Smooth muscle cell (in vitro differentiated cells): ENCODE results near the gene CLCC1. TPM values are rescaled to one million over a fixed set of nuclear protein-coding genes. Genes with fewer than 3 reads are reported as not detected.

Experiments
- DNase-seq: peaks from one replicate; lab custom pipeline; 2025; ENCODE audit not compliant: unreplicated experiment; lab: John Stamatoyannopoulos, UW
- H2AFZ ChIP-seq: fragments of 200-600 bp; sonication (generic); 2 replicates; pipeline ENCODE4 v1.6.0; 2016; ENCODE audit warnings: antibody characterized with exemption, low read depth, mild to moderate bottlenecking
- H3F3A ChIP-seq: fragments of 200-600 bp; sonication (generic); 2 replicates; pipeline ENCODE4 v1.6.0; 2017; ENCODE audit warnings: antibody characterized with exemption, low read depth
- H3K27ac ChIP-seq: fragments of 200-600 bp; sonication (generic); 2 replicates; pipeline ENCODE4 v1.5.1; 2016; ENCODE audit warnings: low read depth, mild to moderate bottlenecking
- H3K27me3 ChIP-seq: fragments of 200-600 bp; sonication (generic); 2 replicates; pipeline ENCODE4 v1.6.1; 2016; ENCODE audit warnings: low read depth, mild to moderate bottlenecking
- H3K36me3 ChIP-seq: fragments of 200-600 bp; sonication (generic); 2 replicates; pipeline ENCODE4 v1.5.1; 2016; ENCODE audit warnings: low read depth
- H3K4me1 ChIP-seq: fragments of 200-600 bp; sonication (generic); 2 replicates; pipeline ENCODE4 v1.5.1; 2016; ENCODE audit warnings: low read depth
- H3K4me2 ChIP-seq: fragments of 200-600 bp; sonication (generic); 2 replicates; pipeline ENCODE4 v1.6.0; 2016; ENCODE audit warnings: mild to moderate bottlenecking
- H3K4me3 ChIP-seq: fragments of 200-600 bp; sonication (generic); 2 replicates; pipeline ENCODE4 v1.5.1; 2016; ENCODE audit warnings: mild to moderate bottlenecking
- H3K79me2 ChIP-seq: fragments of 200-600 bp; sonication (generic); 2 replicates; pipeline ENCODE4 v1.6.0; 2016; ENCODE audit warnings: low read depth, mild to moderate bottlenecking
- H3K9ac ChIP-seq: fragments of 200-600 bp; sonication (generic); 2 replicates; pipeline ENCODE4 v1.6.0; 2016; ENCODE audit warnings: low read depth
- H3K9me3 ChIP-seq: fragments of 200-600 bp; sonication (generic); replicated peaks from 2 replicates; pipeline ENCODE4 v1.5.1; 2016; ENCODE audit warnings: low read depth
- H4K20me1 ChIP-seq: fragments of 200-600 bp; sonication (generic); 2 replicates; pipeline ENCODE4 v1.6.0; 2016; ENCODE audit warnings: low read depth
- CTCF ChIP-seq: fragments of 200-600 bp; sonication (generic); IDR thresholded peaks from 2 replicates; pipeline ENCODE4 v1.5.1; 2017; ENCODE audit warnings: borderline replicate concordance, mild to moderate bottlenecking, antibody characterized with exemption; ENCODE audit not compliant: insufficient read depth, poor library complexity, severe bottlenecking
- WGBS: methylation state at CpG from one replicate; pipeline ENCODE4 v1.1.7; 2016; ENCODE audit warnings: low lambda C conversion rate; 5-methylcytosine and 5-hydroxymethylcytosine counted together
- polyA plus RNA-seq: library from polyadenylated mRNA; unstranded; fragments of >200 nt; fragmentation: Nextera tagmentation; extraction: Ambion mirVana; gene quantifications from 2 replicates; pipeline ENCODE4 v1.2.1, GENCODE V29; 2016
- total RNA-seq: library from RNA; depleted of rRNA; stranded (reverse); fragments of >200 nt; gene quantifications from 2 replicates; pipeline ENCODE4 v1.2.3, GENCODE V29; 2014

The CLCC1 gene
- total and polyA plus RNA-seq, 2 experiments from 2014 or later: 16.3 to 23.0 TPM

- Histone ChIP-seq H3K79me2 (peaks cover 44% of the 10 kb centered on the region), H3K27me3 (no peaks in the 10 kb centered on the region), H3K27ac (no peak overlapping the region), H3K9me3 (no peaks in the 10 kb centered on the region), H2AFZ (no peak overlapping the region), H3K4me1 (peaks cover 9% of the 10 kb centered on the region), H4K20me1 (peaks cover 37% of the 10 kb centered on the region), H3K36me3 (no peaks in the 10 kb centered on the region), H3K9ac (no peak overlapping the region), H3K4me2 (peak overlapping the region; percentile 85), H3F3A (peaks cover 4% of the 10 kb centered on the region), H3K4me3 (peak overlapping the region; percentile 72)
- TF ChIP-seq CTCF: no peak
- 83% methylated on average over 15 of the region's 15 CpGs for WGBS
- DNase-seq: no peak
Observed at GRCh38 chr1:108961752-108962486, 1.4 kb downstream of the CLCC1 start.

- TF ChIP-seq CTCF: no peak
- H3K36me3 ChIP-seq: no peaks in the 10 kb centered on the region
- 96% methylated on average over 9 of the region's 9 CpGs for WGBS
- peaks cover 43% of the 10 kb centered on the region for H4K20me1 ChIP-seq
- H3K27ac ChIP-seq: no peak overlapping the region
- H3K9me3 ChIP-seq: no peaks in the 10 kb centered on the region
- peaks cover 44% of the 10 kb centered on the region for H3K79me2 ChIP-seq
- H3K4me2 ChIP-seq: no peak overlapping the region
- H3K27me3 ChIP-seq: no peaks in the 10 kb centered on the region
- peaks cover 4% of the 10 kb centered on the region for H3F3A ChIP-seq
- H3K4me3 ChIP-seq: no peak overlapping the region
- no peak for DNase-seq
- H3K4me1 ChIP-seq: peaks cover 9% of the 10 kb centered on the region
- H3K9ac ChIP-seq: no peak overlapping the region
- H2AFZ ChIP-seq: no peak overlapping the region
Observed at GRCh38 chr1:108961198-108961597, 2.1 kb downstream of the CLCC1 start.

DNA sequence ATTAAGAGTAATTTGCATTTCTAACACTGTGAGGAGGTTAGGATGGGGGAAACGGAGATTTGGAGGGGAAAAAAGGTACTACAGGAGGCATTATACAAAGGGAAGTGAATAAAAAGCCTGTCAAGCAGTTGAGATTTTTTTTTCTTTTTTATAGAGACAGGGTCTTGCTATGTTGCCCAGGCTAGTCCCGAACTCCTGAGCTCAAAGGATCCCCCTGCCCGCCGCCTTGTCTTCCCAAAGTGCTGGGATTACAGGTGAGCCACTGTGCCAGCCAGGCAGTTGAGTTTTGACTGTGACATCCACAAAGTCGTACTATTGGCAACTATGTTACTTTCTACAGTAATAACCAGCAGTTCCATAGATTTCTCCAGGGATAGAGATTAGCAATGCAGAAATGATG is 2.6 kb downstream of the CLCC1 start:
- Histone ChIP-seq H3K4me1 (peaks cover 9% of the 10 kb centered on the region), H3K4me3 (no peak overlapping the region), H2AFZ (no peak overlapping the region), H3K4me2 (no peak overlapping the region), H3F3A (peaks cover 4% of the 10 kb centered on the region), H3K27me3 (no peaks in the 10 kb centered on the region), H3K9ac (no peak overlapping the region), H3K9me3 (no peaks in the 10 kb centered on the region), H3K36me3 (no peaks in the 10 kb centered on the region), H3K79me2 (peaks cover 44% of the 10 kb centered on the region), H3K27ac (no peak overlapping the region), H4K20me1 (peaks cover 48% of the 10 kb centered on the region)
- 98% methylated on average over 5 of the region's 5 CpGs for WGBS
- DNase-seq: no peak
- no peak for TF ChIP-seq CTCF

DNA sequence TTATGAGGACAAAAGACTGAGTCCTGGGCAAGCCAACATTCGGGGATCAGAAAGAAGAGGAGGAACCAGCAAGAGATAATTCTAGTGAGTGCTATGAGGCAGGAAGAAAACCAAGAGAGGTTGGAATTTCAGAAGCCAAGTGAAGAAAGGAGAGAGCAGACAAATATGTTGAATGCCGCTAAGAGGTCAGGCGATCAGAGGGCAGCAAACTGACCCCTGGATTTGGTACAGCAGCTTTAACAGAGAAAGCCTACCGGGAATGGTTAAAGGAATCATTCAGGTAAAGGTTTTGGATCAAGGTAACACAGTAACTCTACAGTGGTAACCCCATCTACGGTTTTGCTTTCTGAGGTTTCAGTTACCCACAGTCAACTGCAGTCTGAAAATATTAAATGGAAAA is 5.4 kb downstream of the CLCC1 start:
- H3K36me3 ChIP-seq: no peaks in the 10 kb centered on the region
- WGBS: 90% methylated on average over 5 of the region's 5 CpGs
- peaks cover 61% of the 10 kb centered on the region for H3K79me2 ChIP-seq
- H3K4me3 ChIP-seq: no peak overlapping the region
- peaks cover 9% of the 10 kb centered on the region for H3K4me1 ChIP-seq
- H3K27ac ChIP-seq: no peak overlapping the region
- H3K27me3 ChIP-seq: no peaks in the 10 kb centered on the region
- H3F3A ChIP-seq: peaks cover 4% of the 10 kb centered on the region
- no peak overlapping the region for H3K9ac ChIP-seq
- no peak overlapping the region for H2AFZ ChIP-seq
- TF ChIP-seq CTCF: no peak
- H4K20me1 ChIP-seq: peaks cover 75% of the 10 kb centered on the region
- H3K9me3 ChIP-seq: no peaks in the 10 kb centered on the region
- no peak for DNase-seq
- no peak overlapping the region for H3K4me2 ChIP-seq
